HG03460 (cell line): Measurements from ENCODE around the gene NAA60.

ENCODE experiments used
- ATAC-seq: cut with Tn5 transposase; IDR thresholded peaks from one replicate; pipeline ENCODE4 v1.9.1; 2021; ENCODE audit not compliant: unreplicated experiment

NAA60 gene

GRCh38 chr16:3443108-3444031 lies at the start of gene NAA60, which contains the start of gene ZNF597:
Gene NAA60, plus strand, starts transcription at chr16:3443680. Its CDS starts 32,548 bp downstream, at chr16:3476228.
Gene ZNF597, minus strand, starts transcription at chr16:3443504. Its CDS starts 351 bp downstream, at chr16:3443153.
- ATAC-seq: peak; percentile 88

- peak; percentile 20 for ATAC-seq
Measured at GRCh38 chr16:3400446-3400778, 43.1 kb upstream of the NAA60 start.

DNA sequence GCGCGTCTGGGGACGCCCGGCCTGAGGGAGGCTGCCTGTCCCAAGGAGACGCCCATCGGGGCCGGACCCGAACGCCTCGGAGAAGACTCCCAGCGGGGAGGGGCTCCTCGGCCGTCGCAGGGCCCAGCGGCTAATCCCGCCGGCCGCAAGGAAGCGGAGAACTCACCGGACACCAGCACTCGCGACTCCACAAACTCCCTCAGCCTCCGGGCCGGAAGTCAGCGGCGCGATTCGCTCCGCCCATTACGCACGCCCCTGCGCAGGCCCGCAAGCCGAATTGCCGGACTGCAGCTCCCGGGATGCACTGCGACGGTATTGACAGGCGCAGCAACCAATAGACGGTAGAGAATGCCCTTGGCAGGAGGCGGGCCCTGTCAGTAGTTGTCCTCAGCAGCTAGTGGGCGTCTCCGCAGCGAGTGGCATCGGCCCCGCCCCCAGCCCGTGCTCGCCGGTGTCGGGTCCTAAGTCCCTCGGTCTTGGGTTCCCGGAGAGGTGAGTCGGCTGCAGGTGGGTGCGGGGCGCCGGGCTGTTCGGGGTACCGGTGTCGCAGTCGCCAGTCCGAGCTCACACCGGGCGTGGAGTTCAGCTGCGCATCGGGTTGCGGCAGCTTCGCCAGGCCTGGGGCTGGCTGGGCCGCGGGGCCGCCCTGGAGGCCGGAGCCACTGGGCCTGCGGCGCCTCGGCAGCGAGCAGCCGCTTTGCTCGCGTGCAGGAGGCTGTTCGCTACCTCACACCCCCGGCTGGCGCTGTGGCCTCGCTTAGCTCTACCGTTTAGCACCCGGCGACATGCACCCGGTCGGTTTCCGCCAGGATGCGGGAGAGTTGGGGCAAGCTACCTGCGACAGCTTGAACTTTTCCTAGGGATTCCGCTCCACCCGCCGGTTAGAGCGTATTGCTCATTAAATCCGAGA lies 42.4 kb upstream of the NAA60 start, which contains the start of the genes ZNF174 and ZSCAN32:
TSS of gene ZNF174 (plus strand) at position 437 of the 910 bp plus-strand sequence. CDS start 790 bp downstream, outside the sequence.
TSS of gene ZSCAN32 (minus strand) at position 226 of the 910 bp plus-strand sequence. CDS start 3,447 bp downstream, outside the sequence.
- peak; percentile 92 for ATAC-seq

- no peak for ATAC-seq
Measured at GRCh38 chr16:3401719-3402397, 41.6 kb upstream of the NAA60 start.

DNA sequence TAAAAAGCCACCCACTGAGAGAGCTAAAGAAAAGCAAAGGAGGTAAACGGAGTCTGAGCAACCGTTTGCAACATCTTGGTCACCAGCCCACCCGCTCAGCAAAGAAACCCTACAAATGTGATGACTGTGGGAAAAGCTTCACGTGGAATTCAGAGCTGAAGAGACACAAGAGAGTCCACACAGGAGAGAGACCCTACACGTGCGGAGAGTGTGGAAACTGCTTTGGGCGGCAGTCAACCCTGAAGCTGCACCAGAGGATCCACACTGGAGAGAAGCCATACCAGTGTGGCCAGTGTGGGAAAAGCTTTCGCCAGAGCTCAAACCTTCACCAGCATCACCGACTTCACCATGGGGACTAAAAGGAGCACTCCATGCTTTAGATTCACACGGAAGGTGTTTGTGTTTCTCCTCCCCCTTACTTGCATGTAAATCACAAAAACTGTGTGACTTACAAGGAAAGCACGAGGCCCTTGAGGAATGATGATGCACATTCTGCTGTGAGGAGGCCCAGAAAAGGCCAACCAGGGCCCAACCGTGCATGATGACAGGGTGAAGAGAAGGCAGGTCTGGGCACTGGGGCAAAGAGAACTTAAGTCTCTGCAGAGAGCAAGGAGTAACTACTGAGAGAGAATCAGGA lies 34.8 kb upstream of the NAA60 start:
- ATAC-seq: no peak

- ATAC-seq: no peak
Measured at GRCh38 chr16:3413730-3414379, 29.6 kb upstream of the NAA60 start.

- no peak for ATAC-seq
Measured at GRCh38 chr16:3431779-3432219, 11.7 kb upstream of the NAA60 start.

- no peak for ATAC-seq
Measured at GRCh38 chr16:3434373-3434772, 9.1 kb upstream of the NAA60 start.

DNA sequence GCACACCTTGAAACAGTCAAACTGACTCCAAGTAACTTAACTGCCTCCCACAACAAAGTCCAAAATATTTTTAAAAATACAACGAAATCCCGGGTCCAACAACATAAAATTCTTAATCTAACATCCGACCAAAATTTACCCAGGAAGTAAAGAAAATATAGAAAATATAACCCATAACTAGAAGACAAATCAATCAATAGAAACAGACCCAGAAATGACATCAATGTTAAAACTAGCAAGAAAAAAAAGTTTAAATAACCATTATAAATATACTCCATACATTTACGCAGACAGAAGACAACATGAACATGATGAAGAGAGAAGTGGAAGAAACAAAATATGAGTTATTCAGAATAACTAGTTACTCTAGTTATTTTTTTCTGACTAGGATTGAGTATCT lies 3.8 kb upstream of the NAA60 start:
- no peak for ATAC-seq

DNA sequence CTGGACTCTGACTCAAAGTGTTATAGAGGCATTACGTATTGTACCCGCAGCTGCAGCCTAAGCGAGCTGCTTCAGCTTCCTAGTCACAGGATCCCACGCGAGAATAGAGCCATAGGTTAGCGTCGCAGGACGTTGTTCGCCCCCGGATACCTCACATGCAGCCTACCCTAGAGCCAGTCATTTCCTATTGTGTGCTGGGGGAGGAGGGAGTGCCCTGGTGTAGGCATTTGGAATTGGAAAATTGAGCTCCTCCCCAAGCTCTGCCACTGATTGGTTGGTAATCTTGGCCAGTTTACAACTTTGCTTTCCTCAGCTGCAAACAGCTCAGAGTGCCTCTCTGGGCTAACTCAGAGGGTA lies 530 bp downstream of the NAA60 start:
- peak; percentile 20 for ATAC-seq

GRCh38 chr16:3454093-3454492 lies 10.6 kb downstream of the NAA60 start:
- ATAC-seq: no peak

- ATAC-seq: no peak
Measured at GRCh38 chr16:3454631-3455147, 11.2 kb downstream of the NAA60 start.

GRCh38 chr16:3457434-3458252 lies 14.2 kb downstream of the NAA60 start:
- ATAC-seq: peak; percentile 72

DNA sequence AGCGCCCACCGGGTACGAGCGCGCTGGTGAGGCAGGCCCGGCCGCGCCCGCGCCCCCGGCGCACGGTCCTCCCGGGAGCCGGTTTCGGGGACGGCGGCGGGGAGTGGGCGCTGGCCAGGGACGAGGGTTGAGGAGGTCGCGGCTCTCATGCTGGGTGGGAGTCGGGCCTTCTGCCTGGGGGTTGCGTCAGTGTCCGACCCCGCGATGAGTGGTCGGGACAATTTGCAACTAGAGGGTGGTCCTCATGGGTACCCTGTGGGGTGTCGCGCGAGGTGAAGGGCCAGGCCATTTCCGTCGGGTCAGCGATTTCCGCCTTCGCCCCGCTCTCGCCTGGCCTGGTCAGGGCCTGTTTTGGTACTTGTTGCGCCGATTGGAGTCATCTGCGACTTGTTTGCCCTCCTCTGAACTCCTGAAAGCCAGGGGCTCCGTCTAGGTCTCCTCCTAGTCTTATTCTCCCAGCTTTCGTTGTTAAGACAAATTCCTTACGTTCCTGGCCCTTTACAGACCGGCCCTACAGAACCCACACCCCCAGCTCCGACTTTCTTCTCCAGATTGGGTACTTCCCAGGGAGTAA lies 14.9 kb downstream of the NAA60 start:
- ATAC-seq: peak; percentile 6

GRCh38 chr16:3458852-3459361 lies 15.4 kb downstream of the NAA60 start:
- peak; percentile 35 for ATAC-seq

DNA sequence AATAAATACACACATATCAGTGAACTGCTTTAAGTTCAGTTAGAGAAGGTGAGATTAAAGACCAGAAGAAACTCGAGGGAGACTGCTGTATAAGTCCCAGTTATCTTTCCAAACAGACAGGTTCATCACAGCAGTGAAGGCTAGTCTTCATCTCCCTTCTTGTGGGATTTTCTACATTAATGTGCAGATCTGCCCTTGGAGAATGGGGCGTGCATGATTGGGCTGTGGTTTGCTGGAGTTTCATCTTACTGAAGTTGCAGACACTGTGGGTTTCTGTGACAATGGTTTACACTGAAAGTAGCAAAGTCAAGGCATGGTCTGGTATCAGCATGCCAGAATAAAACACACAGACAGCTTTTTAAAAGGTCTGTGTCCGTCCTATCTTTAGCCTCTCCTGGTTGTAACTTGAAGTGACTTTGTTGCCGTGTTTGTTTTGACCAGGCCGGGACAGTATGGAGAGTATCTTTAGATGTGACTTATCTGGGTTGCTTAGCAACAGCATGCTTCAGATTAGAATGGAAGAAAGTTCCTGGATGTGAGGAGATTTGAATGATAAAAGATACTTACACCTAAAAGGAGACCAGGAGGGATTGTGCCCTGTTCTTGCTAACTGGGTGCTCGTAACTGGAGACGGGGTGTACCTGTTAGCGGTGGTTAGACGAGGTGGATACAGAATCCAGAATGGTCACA lies 16.1 kb downstream of the NAA60 start:
- ATAC-seq: no peak

- no peak for ATAC-seq
Measured at GRCh38 chr16:3460121-3460520, 16.6 kb downstream of the NAA60 start.

DNA sequence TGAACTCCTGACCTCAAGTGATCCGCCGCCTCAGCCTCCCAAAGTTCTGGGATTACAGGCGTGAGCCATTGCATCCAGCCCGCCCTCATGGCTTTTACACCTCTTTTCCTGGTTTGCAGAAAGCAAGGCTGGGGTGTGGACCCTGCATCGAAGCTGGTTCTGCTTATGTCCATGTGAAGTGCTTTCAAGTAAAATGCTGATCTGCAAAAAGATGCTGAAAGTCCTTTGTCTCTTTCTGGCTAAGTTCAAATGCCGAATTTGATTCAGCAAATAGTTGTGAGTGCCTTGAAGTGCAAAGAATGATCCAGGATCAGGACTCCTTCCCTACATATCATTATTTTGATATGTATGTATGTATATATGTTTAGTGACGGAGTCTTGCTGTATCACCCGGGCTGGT lies 17.1 kb downstream of the NAA60 start:
- no peak for ATAC-seq
